CD4-positive, alpha-beta T cell treated with Interleukin-12 subunit alpha and Interleukin-12 subunit beta, for 1 hour (primary cell): ENCODE data around the gene IL21.
"Not testable (repeated sequence)": the region's sequence is repeated elsewhere in the genome, so short reads cannot be mapped to it uniquely, and the experiment has no call there.

Experiments
- DNase-seq: peaks from one replicate; pipeline ENCODE4 v3.0.0-alpha.2; 2020

Gene IL21

DNA sequence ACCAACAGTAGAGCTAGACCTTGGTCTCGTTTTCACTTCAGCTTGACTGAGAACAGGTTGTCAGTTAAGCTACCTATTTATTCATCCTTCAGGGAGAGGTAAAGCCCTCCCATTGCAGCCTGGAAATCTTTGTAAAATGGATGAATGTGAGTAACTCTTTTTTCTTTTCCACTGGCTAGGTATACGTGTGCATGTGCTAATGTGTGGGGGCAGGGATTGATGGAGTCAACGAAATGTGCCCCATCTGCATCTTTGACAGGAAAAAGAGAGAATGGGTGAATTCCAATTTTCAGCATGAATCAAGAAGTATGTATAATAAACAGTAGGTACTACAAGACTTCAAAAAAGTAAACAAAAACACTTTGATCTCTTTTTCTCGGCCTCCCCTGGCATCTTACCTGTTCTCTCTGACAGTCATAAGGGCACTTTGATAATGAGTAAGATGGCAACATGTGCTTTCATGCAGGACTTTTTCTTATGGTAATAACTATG is at the start of gene IL21:
Gene IL21 (minus strand): TSS at position 51 of the 492 bp plus-strand sequence. CDS start 55 bp downstream, outside the sequence.
- DNase-seq: no peak

- DNase-seq: no peak
Observed at GRCh38 chr4:122669911-122670738, 49.3 kb upstream of the IL21 start.

DNA sequence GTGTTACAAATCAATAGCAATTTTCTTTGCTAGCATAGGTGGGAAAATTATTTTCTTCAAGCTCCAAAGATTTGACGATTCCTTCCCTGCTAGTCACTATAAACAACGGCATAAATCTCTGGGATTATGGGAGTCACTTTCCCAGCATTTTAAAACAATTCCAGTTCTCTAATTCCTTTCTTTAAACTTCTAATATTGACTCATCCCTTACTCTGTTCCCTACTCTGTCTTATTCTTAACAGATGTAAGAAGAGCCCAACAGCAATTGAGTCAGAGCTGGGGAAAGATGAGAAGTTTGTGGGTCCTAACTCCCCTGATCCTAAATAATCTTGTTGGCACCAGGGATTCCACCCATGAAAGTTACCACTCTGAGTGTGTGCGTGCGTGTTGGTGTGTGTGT is 47.4 kb upstream of the IL21 start:
- DNase-seq: no peak

DNA sequence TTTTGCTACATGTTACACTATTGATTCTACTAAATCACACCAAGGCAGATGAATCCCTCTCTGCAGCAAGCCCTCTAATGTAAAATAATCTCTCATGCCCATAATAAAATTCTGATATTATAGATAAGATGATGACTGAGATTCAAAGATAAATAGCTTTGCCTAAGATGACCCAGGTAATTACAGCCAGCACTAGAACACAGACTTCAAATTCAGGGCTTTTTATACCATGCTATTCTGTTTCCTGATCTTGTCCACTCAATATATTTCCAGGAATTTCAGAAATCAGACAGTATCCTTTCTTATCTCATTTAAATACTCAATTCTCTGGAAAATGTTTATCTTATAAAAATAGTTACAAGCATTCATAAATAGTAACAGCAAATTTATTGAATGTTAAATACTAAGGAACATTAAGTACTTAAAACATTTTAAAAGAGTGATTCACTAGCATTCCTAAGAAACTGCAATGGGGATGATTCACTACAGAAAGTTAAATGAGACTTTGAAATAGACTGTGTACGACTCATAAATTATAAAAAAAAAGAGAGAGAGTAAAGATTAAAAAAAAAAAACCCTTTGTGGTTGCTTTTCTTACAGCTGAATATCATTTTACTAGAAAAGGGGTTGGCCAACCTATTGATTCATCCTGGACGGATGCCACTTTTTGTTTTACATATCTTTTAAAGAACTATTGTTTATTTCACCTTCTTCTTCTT is 45.8 kb upstream of the IL21 start:
- DNase-seq: no peak

DNA sequence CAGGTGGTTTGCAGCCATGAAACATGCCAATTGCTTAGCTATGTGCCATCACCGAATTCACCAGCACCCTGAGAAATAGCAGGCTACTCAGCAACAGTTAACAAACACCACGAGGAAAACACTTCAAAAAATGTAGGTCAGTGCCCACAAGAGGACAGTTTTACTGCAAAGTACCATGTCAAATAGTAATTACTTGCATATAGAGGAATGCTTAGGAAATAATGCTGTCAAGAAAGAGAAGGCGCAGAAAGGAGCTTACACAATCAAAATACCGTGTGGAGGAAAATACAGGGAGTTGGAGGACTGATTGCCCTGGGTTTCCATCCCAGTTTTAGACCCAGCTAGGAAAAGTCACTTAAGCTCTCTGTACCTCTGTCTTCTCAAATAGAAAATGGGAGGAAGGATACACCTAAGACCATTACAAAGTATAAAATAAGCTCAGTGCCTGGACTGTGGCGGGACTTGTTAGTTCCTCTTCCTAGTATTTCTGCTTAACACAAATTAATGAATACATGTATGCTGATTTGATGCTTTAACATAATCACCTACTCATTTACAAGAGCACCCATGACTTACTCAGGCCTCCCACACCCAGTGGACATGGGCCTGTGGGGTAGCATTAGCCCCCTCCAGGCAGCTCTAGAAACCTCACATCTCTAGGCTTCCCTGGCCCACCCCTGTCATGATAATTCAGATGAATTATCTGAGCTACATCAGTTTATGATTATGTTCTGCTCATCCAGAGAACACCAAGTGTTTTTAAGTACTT is 44.5 kb upstream of the IL21 start:
- no peak for DNase-seq

DNA sequence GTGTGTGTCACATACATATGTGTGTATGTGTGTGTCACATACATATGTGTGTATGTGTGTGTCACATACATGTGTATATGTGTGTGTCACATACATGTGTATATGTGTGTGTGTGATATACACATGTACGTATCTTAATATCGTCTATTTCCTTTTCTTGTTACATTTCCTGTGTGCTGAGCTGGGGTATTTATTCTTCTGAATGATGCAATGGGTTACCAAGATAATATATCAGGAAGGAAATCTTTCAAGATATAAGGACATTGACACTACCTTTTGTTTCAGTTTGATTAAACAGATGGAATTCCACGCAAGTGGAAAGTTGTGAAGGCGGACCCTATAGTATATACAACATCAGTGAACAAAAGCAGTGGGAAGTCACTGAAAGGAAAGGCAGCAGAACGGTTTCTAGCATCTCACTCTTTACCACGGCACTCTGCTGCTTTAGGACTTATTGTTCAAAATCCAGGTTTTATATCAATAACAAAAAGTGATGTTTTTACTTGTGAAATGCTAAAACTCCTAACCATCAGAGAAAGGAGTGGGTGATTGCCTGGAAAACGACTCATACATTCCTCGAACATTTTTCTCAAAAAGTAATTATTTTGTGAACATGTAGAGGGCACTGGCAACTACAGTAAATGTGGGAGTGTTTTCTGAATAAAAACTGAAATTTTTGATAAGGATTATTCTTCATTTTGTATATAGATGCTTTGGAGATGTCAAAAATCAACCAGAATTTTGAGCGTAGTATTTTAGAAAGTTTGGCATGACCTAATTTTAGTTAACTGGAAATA is 43.1 kb upstream of the IL21 start:
- no peak for DNase-seq

DNA sequence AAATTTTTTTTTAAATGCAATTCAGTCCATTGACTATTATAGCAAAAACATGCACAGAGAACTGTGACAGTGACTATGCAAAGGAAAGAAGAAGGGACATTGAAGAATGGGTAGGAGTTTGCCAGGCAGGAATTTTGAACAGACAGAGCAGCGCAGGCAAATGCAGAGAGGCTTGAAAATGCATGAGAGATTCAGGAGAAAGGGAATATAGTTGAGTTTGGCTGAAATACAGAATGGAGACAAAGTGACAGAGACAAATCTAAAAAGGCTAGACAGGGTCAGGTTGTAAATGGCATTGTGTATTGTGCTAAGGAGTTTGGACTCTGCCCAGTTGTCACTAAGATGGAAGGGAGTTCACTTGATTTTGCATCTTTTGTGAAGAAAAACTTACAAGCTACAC is 42.4 kb upstream of the IL21 start:
- no peak for DNase-seq

- no peak for DNase-seq
Observed at GRCh38 chr4:122662701-122663100, 41.8 kb upstream of the IL21 start.

DNA sequence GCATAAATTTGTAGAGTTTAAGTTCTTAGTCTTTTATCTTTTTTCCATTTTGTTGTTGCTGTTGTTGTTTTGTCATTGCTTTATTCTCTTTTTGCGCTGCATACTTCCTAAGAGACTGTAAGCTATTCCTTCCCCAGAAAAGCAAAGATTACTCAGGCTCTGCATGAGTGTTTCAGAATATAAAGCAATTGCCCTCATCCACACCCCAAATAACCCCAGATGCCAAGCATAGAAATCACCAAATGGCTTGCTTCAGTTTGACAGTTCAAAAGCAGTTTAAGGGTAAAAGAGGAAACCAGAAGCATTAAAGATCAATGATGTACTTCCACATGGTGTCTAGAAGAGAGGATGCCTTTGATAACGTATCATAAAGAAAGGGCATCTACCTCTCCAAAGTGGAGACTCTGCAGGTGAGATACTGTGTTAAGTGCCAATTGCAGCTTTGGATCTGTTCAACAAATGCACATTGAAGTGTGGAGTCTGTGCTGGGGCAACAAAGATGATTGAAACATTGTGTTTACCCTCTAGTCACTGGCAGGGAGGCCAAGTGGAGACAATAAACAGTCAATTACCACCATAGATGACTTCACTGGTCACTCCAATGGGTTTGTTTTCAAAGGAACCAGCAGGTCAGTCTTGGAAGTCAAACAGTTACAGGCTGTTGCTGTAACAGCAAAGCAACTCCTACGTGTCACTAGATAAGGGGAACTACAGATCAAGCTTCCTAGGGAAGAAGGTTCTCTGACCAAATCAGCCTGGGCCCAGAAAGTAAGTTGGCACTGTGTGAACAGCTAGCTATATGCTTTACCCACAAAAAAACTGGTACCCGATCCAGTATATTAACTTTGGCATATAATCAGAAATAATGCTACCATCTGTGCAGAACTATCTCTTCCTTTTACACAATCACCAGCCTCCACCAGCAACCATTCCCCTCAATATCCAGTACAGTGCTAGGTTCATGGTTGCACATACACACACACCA is 40.6 kb upstream of the IL21 start:
- no peak for DNase-seq

- no peak for DNase-seq
Observed at GRCh38 chr4:122658818-122659295, 38.0 kb upstream of the IL21 start.

- DNase-seq: no peak
Observed at GRCh38 chr4:122658377-122658776, 37.5 kb upstream of the IL21 start.

DNA sequence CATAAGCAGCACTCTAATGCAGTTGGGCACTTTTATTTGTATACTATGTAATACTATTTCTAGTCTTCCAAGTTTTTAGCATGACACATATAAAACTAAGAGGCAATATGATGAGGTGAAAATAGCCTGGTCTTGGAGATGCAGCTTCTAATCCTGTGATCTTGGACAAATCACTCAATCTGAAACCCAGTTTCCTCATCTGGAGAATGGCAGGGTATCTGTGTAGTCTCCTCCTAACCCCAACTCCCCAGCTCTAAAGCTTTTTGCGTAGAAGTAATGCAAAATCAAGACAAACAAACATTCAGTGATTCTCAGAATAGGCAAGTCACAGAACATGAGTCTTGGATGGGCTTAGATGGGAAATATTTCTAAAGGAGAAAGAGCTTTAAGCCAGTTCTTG is 36.7 kb upstream of the IL21 start:
- DNase-seq: no peak

DNA sequence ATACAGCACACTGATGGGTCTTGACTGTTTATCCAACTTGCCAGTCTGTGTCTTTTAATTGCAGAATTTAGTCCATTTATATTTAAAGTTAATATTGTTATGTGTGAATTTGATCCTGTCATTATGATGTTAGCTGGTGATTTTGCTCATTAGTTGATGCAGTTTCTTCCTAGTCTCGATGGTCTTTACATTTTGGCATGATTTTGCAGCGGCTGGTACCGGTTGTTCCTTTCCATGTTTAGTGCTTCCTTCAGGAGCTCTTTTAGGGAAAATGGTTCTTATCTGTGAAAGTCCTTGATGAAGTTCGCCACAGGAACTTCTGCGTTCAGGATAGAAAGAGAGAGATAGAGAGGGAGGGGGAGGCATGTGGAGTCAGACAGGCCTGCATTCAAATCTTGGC is 35.7 kb upstream of the IL21 start:
- not testable (repeated sequence) for DNase-seq

DNA sequence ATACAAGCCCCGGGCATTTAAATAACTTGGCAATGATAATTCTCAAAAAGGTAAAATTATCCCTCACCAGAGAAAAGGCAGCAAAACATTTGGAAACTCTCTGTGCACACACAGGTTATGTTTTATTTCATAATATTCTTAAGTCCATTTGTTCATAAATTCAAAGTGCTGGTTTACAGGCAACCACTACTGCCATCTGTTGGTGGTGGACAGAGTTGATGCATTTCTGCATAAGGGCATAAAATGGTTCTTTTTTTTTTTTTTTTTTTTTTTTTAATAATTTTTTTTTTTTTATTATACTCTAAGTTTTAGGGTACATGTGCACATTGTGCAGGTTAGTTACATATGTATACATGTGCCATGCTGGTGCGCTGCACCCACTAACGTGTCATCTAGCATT is 31.5 kb upstream of the IL21 start:
- peak; percentile 57 for DNase-seq

DNA sequence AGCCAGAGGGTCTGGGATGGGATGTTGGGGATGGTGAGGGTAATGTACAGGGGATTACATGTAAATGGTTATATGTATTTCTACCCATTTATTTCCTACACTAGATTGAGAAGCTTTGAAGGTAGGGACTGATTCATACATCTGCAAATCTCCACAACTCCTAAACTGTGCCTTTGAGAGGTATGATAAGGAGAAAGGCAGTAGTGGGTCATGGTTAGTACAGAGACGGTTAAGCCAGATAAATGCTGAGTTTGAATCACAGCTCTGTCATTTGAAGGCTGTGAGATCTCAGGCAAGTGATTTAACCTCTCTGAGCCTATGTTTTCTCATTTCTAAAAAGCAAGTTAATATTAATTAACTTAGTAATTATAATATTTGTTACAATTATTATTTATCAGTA is 29.3 kb upstream of the IL21 start:
- no peak for DNase-seq

DNA sequence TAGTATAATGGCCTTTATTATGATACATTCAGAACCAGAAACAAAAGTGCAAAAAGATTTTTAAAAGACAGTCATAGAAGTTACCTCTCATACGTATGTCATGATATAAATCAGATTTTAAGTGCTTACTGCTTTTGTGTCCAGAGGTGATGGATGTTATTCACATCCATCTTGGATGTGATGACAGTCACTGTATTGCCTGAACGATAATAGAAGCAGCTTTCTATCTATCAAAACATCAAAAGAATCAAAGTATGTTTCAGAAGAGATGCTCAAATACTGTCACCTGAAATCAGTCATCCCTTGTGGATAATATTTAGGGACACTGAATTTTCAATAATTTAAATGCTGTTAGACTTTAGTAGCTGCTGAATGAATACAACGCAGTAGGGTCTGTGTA is 26.8 kb upstream of the IL21 start:
- no peak for DNase-seq

- DNase-seq: no peak
Observed at GRCh38 chr4:122643257-122643656, 22.4 kb upstream of the IL21 start.

- DNase-seq: no peak
Observed at GRCh38 chr4:122639181-122639580, 18.3 kb upstream of the IL21 start.

- DNase-seq: no peak
Observed at GRCh38 chr4:122636697-122637096, 15.8 kb upstream of the IL21 start.

GRCh38 chr4:122635205-122635604 is 14.3 kb upstream of the IL21 start:
- DNase-seq: peak; percentile 26

DNA sequence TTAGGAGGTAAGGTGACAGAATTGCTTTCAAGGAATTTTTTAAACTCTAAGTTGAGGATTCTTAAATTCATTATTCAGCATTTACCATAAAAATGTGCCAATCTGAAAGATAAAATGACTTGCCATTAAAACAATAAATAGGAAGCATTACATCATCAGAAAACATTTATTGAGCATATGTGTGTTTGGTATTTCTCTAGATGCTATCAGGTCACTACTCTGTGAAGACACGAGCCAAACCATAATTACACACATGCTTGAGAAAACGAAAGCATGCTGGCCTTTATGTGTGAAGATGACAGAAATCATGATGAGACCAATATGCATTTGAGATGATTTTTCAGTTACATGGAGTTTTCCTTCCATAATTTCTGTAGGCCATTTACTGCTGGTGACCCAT is 12.3 kb upstream of the IL21 start:
- DNase-seq: no peak
